Subcutaneous abdominal adipose tissue (tissue), 5 donors: Measurements from ENCODE around the gene RTEL1.

ENCODE experiments used
- H3K27ac ChIP-seq: one replicate; pipeline ENCODE4 v1.7.0; 2013; ENCODE audit warnings: low read depth, mild to moderate bottlenecking, inconsistent platforms, low read length, moderate library complexity
- H3K27me3 ChIP-seq, 5 donors: one replicate each; pipeline ENCODE4 v1.7.0; 2013; ENCODE audit warnings: low read length in 5 of 5, inconsistent platforms in 1 of 5; ENCODE audit not compliant: control insufficient read depth in 5 of 5, insufficient read depth in 4 of 5
- H3K36me3 ChIP-seq, 5 donors: one replicate each; pipeline ENCODE4 v1.7.0; 2013; ENCODE audit warnings: low read length in 5 of 5; ENCODE audit not compliant: control insufficient read depth in 5 of 5, insufficient read depth in 5 of 5
- H3K4me1 ChIP-seq, 5 donors: one replicate each; pipeline ENCODE4 v1.7.0; 2013; ENCODE audit warnings: low read length in 5 of 5, mild to moderate bottlenecking in 3 of 5, moderate library complexity in 1 of 5; ENCODE audit not compliant: control insufficient read depth in 5 of 5, insufficient read depth in 5 of 5
- H3K4me3 ChIP-seq, 5 donors: one replicate each; pipeline ENCODE4 v1.7.0; 2013; ENCODE audit warnings: low read length in 5 of 5, low read depth in 1 of 5
- H3K9ac ChIP-seq, 5 donors: one replicate each; pipeline ENCODE4 v1.7.0; 2013; ENCODE audit warnings: low read length in 5 of 5, mild to moderate bottlenecking in 4 of 5, moderate library complexity in 3 of 5
- H3K9me3 ChIP-seq, 5 donors: one replicate each; pipeline ENCODE4 v1.7.0; 2013; ENCODE audit warnings: low read length in 5 of 5; ENCODE audit not compliant: control insufficient read depth in 5 of 5
- donor health status: healthy.
- donor health status: healthy.
- donor health status: healthy.
- donor health status: healthy.
- donor health status: healthy.

The RTEL1 gene

GRCh38 chr20:63745424-63745805 is 87.3 kb downstream of the RTEL1 start:
- Histone ChIP-seq H3K27ac (no peak overlapping the region), H3K9ac (no peak overlapping the region), H3K36me3 (peaks cover 0 to 55% (median 32%) of the 10 kb centered on the region in 5 donors), H3K4me1 (peaks cover 2 to 45% (median 27%) of the 10 kb centered on the region in 5 donors), H3K27me3 (no peaks in the 10 kb centered on the region), H3K9me3 (no peaks in the 10 kb centered on the region), H3K4me3 (no peak overlapping the region)
